GM19035 (cell line): ENCODE data around the gene DRC3.

Experiments used
- ATAC-seq: cut with Tn5 transposase; IDR thresholded peaks from one replicate; pipeline ENCODE4 v1.9.1; 2021; ENCODE audit not compliant: unreplicated experiment

Gene DRC3

DNA sequence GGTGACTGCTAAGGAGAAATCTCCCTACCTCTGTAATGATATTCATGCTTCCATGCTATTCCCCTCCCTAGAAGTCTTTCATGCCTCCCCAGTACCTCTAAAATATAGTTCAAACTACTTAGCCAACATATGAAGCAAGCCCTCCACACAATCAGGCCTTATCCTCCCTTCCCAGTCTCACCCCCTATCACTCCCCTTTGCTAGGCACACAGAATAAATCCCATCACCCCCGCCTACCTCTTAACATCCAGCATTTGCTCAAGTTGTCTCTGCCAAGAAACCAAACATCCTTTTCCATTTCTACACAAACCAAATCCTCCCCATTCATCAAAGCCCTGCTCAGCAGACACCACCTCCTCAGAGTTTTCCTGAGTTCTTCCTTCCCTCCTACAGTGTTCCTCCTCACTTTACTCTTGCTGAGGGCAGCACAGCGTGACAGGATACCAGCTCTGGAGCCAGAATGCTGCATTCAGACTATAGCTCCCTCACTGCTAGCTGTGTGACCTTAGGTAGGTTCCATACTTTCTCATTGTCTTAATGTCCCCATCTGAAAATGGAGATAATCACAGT is 7.4 kb upstream of the DRC3 start:
- ATAC-seq, result no peak

GRCh38 chr17:17966399-17966798 is 6.3 kb upstream of the DRC3 start:
- ATAC-seq, result no peak

GRCh38 chr17:17970699-17971430 is 1.8 kb upstream of the DRC3 start:
- ATAC-seq, result no peak

- ATAC-seq, result no peak
These were observed 1.1 kb upstream of the DRC3 start for GRCh38 chr17:17971431-17972125.

- no peak for ATAC-seq
These were observed 241 bp downstream of the DRC3 start for GRCh38 chr17:17972952-17973254.

GRCh38 chr17:17975436-17975835 is 2.8 kb downstream of the DRC3 start:
- ATAC-seq, result no peak

- no peak for ATAC-seq
These were observed 4.4 kb downstream of the DRC3 start for GRCh38 chr17:17976931-17977570.

- no peak for ATAC-seq
These were observed 6.1 kb downstream of the DRC3 start for GRCh38 chr17:17978481-17979424.

DNA sequence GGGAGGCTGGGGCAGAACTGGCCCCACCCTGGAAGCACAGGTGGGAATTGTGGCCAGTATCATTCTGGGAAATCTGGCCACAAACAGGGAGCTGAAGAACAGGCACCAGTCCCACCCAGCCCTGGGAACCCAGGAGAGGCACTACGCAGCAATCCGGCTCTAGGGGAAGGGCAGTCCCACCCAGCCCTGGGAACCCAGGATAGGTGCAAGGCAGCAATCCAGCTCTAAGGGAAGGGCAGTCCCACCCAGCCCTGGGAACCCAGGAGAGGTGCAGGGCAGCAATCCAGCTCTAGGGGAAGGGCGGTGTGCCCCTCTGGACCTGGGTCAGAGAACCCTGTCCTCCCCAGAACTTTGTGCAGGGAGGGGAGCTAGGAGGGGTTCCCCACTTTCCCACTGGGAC is 7.1 kb downstream of the DRC3 start:
- ATAC-seq, result no peak

GRCh38 chr17:17981330-17981729 is 8.7 kb downstream of the DRC3 start:
- no peak for ATAC-seq

DNA sequence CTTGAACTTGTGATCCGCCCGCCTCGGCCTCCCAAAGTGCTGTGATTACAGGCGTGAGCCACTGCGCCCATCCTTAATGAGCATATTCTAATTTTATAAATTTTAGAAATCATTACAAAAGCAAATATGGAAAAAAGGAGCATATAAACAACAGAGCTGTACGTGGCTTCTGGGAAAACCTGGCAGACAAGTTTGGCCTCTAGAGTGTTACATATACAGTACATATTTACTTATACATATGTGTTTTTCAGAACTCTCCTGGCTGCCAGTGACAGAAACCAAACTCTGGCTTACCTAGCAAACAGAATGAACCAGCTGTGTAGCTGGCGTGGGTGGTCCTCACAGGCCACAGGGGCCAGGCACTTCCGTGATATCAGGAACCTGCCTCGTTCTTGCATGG is 10.1 kb downstream of the DRC3 start:
- ATAC-seq, result no peak

DNA sequence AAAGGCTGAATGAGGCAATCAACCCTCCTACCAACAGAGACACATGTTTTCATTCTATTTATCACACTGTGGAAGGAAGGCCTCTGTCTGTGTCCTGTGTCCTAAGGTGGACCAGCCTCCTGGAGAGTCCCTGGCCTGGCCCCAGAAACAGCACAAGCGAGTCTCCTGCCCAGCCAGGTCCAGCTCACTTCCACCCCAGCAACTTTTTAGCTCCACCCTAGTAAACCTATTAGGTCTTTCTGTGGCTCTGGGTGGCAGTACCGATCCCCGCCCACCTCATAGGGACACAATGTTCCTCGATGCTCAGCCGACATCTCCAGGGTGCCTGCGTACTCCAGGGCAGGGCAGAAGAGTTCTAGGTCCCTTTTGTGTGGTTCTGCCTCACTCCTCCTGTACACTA is 10.7 kb downstream of the DRC3 start:
- no peak for ATAC-seq

DNA sequence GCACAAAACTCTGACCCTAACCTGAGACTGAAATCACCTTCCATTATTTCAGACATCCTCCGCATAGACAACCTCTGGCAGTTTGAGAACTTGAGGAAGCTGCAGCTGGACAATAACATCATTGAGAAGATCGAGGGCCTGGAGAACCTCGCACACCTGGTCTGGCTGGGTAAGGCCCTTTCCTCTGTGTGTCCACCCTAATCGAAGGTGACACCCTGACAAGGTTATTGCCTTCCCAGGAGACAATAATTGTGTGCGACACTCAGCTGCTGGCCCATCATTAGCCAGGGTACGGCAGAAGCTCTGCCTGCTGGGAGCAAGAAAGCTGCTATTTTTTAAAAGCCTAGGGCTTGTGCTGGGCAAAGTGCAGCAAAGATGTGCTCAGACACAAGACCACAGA is 11.1 kb downstream of the DRC3 start:
- ATAC-seq, result no peak

GRCh38 chr17:17985153-17985552 is 12.5 kb downstream of the DRC3 start:
- ATAC-seq, result no peak

DNA sequence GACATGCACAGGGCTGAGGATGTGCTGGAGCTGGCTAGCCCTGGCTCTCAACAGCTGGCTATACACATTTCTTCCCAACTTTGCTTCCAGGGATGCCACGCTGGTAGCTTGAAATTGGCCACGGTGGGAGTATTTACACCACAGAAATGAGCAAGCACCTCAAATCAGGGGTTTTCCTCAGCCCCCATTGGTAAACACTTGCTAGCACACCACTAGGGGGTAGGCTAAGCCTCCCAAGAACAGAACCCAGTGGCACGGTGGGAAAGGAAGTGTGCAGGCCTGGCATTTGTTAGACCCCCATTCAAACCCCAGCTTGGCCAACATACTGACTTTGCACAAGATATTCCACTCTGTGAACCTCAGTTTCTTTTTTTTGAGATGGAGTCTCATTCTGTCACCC is 12.9 kb downstream of the DRC3 start:
- no peak for ATAC-seq

- ATAC-seq, result no peak
These were observed 14.7 kb downstream of the DRC3 start for GRCh38 chr17:17987187-17987896.

DNA sequence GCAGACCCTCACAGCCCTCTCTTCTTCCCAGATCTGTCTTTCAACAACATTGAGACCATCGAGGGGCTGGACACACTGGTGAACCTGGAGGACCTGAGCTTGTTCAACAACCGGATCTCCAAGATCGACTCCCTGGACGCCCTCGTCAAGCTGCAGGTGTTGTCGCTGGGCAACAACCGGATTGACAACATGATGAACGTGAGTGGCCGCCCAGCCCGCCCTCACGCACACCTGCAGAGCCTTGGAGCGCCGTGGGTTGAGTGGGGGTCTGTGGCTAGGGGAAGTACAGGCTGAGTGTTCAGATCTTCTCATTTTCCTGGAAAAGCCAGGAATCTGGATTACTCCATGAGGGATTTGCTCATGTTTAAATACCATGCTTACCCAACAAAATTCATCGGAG is 15.2 kb downstream of the DRC3 start:
- no peak for ATAC-seq

GRCh38 chr17:17988427-17988945 is 15.8 kb downstream of the DRC3 start:
- ATAC-seq, result no peak

DNA sequence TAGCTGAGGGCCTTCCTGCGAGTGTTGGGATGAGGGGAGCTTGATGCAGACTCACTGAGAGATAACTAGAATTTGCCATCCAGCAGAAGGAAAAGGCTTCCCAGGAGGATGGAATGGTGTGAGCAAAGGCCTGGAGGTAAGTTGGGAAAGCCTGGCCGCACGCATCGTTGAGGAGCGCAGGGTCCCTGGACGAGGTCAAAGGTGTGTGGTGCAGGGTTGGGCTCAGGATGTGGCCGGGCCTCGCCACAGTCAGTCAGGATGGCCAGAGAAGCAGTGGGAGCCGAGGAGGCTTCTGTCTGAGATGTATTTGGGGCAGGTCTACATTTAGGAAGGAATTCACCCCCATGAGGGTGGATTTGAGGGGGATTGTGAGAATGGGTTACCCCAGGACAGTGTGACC is 16.4 kb downstream of the DRC3 start:
- ATAC-seq, result no peak

GRCh38 chr17:17989618-17990017 is 17.0 kb downstream of the DRC3 start:
- ATAC-seq, result no peak
